K562 (cell line): Measurements from ENCODE around the gene CRACDL. TPM values are rescaled to one million over a fixed set of nuclear protein-coding genes. Genes with fewer than 3 reads are reported as not detected.

ENCODE experiments used
- ATAC-seq: fragments of 200-7000 bp; cut with Tn5 transposase; 3 replicates; pipeline ENCODE4 v1.9.1; 2020; ENCODE audit warnings: moderate library complexity
- BruUV-seq: library from RNA; stranded (reverse); fragments of 400-500 nt; replicated peaks from 2 replicates; lab custom pipeline; 2021; lab: Mats Ljungman, UMichigan
- CTCF ChIA-PET: fragments of 300-600 bp; formaldehyde crosslinking; extraction: SDS; loops from one replicate; lab custom pipeline; 2021; ENCODE audit warnings: low intra/inter-chr PET ratio; lab: Yijun Ruan, JAX
- POLR2A ChIA-PET: fragments of 300-600, 350-650 bp; sonication (Branson Sonifier 250); formaldehyde crosslinking; extraction: SDS; loops from one replicate; lab custom pipeline; 2021; ENCODE audit warnings: antibody characterized with exemption, inconsistent platforms; lab: Yijun Ruan, JAX
- DNase-seq, 4 experiments: peaks; one replicate each; pipeline versions ENCODE4 v3.0.0 to v3.0.0-alpha.2; 2011 to 2018; ENCODE audit warnings: low spot score in 3 of 4, mixed read lengths in 3 of 4; ENCODE audit errors: extremely low read depth in 1 of 4
- FAIRE-seq: peaks from 2 replicates; lab custom pipeline; 2011; peaks lifted over from hg19 to GRCh38; lab: Jason Lieb, UNC
- H2AFZ ChIP-seq: 2 replicates; pipeline ENCODE4 v1.6.0; 2011; ENCODE audit warnings: low read depth, low read length, control low read depth, inconsistent platforms
- H3K27ac ChIP-seq: fragments of 200-600 bp; 3 replicates; pipeline ENCODE4 v1.8.0; 2011; ENCODE audit warnings: low read depth, mild to moderate bottlenecking, control low read depth, inconsistent platforms, low read length, moderate library complexity, mixed read lengths; ENCODE audit errors: extremely low read depth
- H3K27me3 ChIP-seq, 2 experiments: fragments of 300-600 bp in 1 of 2; 2 replicates in 1 of 2; 3 replicates in 1 of 2; pipeline versions ENCODE4 v1.6.0 to v1.8.0; 2011; ENCODE audit warnings: inconsistent platforms in 2 of 2, low read length in 2 of 2, mild to moderate bottlenecking in 1 of 2, mixed read lengths in 1 of 2, moderate library complexity in 1 of 2; ENCODE audit not compliant: control insufficient read depth in 2 of 2, insufficient read depth in 2 of 2
- H3K36me3 ChIP-seq: fragments of 300-600 bp; 3 replicates; pipeline ENCODE4 v1.8.0; 2011; ENCODE audit warnings: mild to moderate bottlenecking, low read length, inconsistent platforms; ENCODE audit not compliant: control insufficient read depth, insufficient read depth
- H3K4me1 ChIP-seq, 2 experiments: fragments of 200-600 bp in 1 of 2; replicated peaks in 1 of 2; 2 replicates in 1 of 2; 3 replicates in 1 of 2; pipeline versions ENCODE4 v1.5.1 to v1.8.0; 2011; ENCODE audit warnings: inconsistent platforms in 2 of 2, low read length in 2 of 2, mild to moderate bottlenecking in 1 of 2, mixed read lengths in 1 of 2, moderate library complexity in 1 of 2; ENCODE audit not compliant: control insufficient read depth in 2 of 2, insufficient read depth in 2 of 2
- H3K4me2 ChIP-seq: 2 replicates; pipeline ENCODE4 v1.6.1; 2011; ENCODE audit warnings: low read length, control low read depth, inconsistent platforms, mixed read lengths; ENCODE audit not compliant: insufficient read depth
- H3K4me3 ChIP-seq: fragments of 200-600 bp; sonication (generic), shearing (Covaris generic); 2 replicates; pipeline ENCODE4 v1.5.1; 2016; ENCODE audit warnings: control low read depth, inconsistent platforms
- H3K79me2 ChIP-seq: fragments of 200-600 bp; 3 replicates; pipeline ENCODE4 v1.8.0; 2011; ENCODE audit warnings: low read length, inconsistent platforms; ENCODE audit not compliant: control insufficient read depth, insufficient read depth
- H3K9ac ChIP-seq, 2 experiments: 2 replicates each; pipeline versions ENCODE4 v1.6.0 to v1.6.1; 2011; ENCODE audit warnings: low read depth in 2 of 2, low read length in 2 of 2, control low read depth in 1 of 2, inconsistent platforms in 1 of 2, mild to moderate bottlenecking in 1 of 2, mixed read lengths in 1 of 2; ENCODE audit not compliant: insufficient read depth in 1 of 2
- H3K9me1 ChIP-seq: one replicate; pipeline ENCODE4 v1.6.0; 2011; ENCODE audit warnings: inconsistent platforms, mild to moderate bottlenecking, low read length, moderate library complexity; ENCODE audit not compliant: control insufficient read depth, insufficient read depth
- H3K9me3 ChIP-seq: replicated peaks from 2 replicates; pipeline ENCODE4 v1.5.1; 2011; ENCODE audit warnings: low read depth, low read length, inconsistent platforms; ENCODE audit not compliant: control insufficient read depth, insufficient read depth
- H4K20me1 ChIP-seq: replicated peaks from 2 replicates; pipeline ENCODE4 v1.6.1; 2011; ENCODE audit warnings: low read length, inconsistent platforms, mixed read lengths; ENCODE audit not compliant: control insufficient read depth, insufficient read depth
- ARID4B ChIP-seq: sonication (generic); formaldehyde crosslinking; IDR thresholded peaks from 2 replicates; pipeline ENCODE4 v1.8.0; 2022; ENCODE audit warnings: mild to moderate bottlenecking, missing genetic modification reagents
- ATF3 ChIP-seq, 2 experiments: fragments of 450-650 bp in 1 of 2; sonication (generic) in 1 of 2; formaldehyde crosslinking in 1 of 2; IDR thresholded peaks in 1 of 2; conservative IDR thresholded peaks in 1 of 2; 2 replicates each; pipeline versions ENCODE4 v1.6.1 to v1.8.1; 2016 to 2023; ENCODE audit warnings: mild to moderate bottlenecking in 2 of 2, moderate library complexity in 2 of 2, inconsistent platforms in 1 of 2, missing genetic modification reagents in 1 of 2
- GATAD2A ChIP-seq: fragments of 450-650 bp; IDR thresholded peaks from 2 replicates; pipeline ENCODE4 v1.6.1; 2017
- HNRNPH1 ChIP-seq: fragments of 200-400 bp; formaldehyde crosslinking; optimal IDR thresholded peaks from 2 replicates; pipeline ENCODE3; 2017; ENCODE audit warnings: low read depth, mild to moderate bottlenecking, low read length, moderate library complexity
- IRF9 ChIP-seq: fragments of 450-650 bp; IDR thresholded peaks from 2 replicates; pipeline ENCODE4 v1.6.1; 2016; ENCODE audit warnings: missing biosample characterization, missing genetic modification characterization
- JUNB ChIP-seq: fragments of 450-650 bp; formaldehyde crosslinking; conservative IDR thresholded peaks from 2 replicates; pipeline ENCODE4 v1.4.0; 2020; ENCODE audit warnings: mild to moderate bottlenecking
- MLLT1 ChIP-seq, 2 experiments: fragments of 450-650 bp; IDR thresholded peaks; 2 replicates each; pipeline ENCODE4 v1.6.1; 2016
- PTRF ChIP-seq: fragments of 450-650 bp; IDR thresholded peaks from 2 replicates; pipeline ENCODE4 v1.6.1; 2016; ENCODE audit warnings: mild to moderate bottlenecking, missing genetic modification characterization, missing compliant biosample characterization
- RBM39 ChIP-seq: fragments of 200-400 bp; formaldehyde crosslinking; optimal IDR thresholded peaks from 2 replicates; pipeline ENCODE3; 2018; ENCODE audit warnings: low read depth, low read length
- SAFB ChIP-seq: fragments of 200-400 bp; formaldehyde crosslinking; IDR thresholded peaks from 2 replicates; pipeline ENCODE4 v1.6.1; 2017; ENCODE audit warnings: low read depth, low read length, borderline replicate concordance
- ZKSCAN8 ChIP-seq: fragments of 200-800 bp; sonication (Bioruptor generic); IDR thresholded peaks from 2 replicates; pipeline ENCODE4 v1.6.1; 2016; ENCODE audit warnings: missing genetic modification characterization, missing compliant biosample characterization
- ZNF146 ChIP-seq: IDR thresholded peaks from one replicate; pipeline ENCODE4 v1.6.1; 2018; ENCODE audit warnings: missing compliant biosample characterization; ENCODE audit not compliant: unreplicated experiment
- ZNF212 ChIP-seq: fragments of 450-650 bp; formaldehyde crosslinking; IDR thresholded peaks from 2 replicates; pipeline ENCODE4 v1.4.0; 2020; ENCODE audit warnings: mild to moderate bottlenecking
- ZNF75A ChIP-seq: fragments of 450-650 bp; formaldehyde crosslinking; IDR thresholded peaks from 2 replicates; pipeline ENCODE4 v1.4.0; 2020; ENCODE audit warnings: mild to moderate bottlenecking
- WGBS: fragments of 100-300 bp; shearing (Covaris generic); methylation state at CpG from one replicate; pipeline ENCODE4 v1.1.6; 2016; ENCODE audit warnings: low coverage, mixed read lengths; ENCODE audit not compliant: insufficient coverage; ENCODE audit errors: missing lambda C conversion rate; 5-methylcytosine and 5-hydroxymethylcytosine counted together
- in situ Hi-C: fragments of 300-500 bp; cut with MboI; formaldehyde crosslinking; loops from 4 replicates; pipeline ENCODE4 v1.15.0; 2018; ENCODE audit warnings: inconsistent platforms, mixed read lengths
- intact Hi-C: fragments of 100-400 bp; cut with micrococcal nuclease; formaldehyde crosslinking; loops from 2 replicates; pipeline ENCODE4 v1.14.2; 2022
- polyA plus RNA-seq, 8 experiments: library from polyadenylated mRNA; depleted of rRNA in 4 of 8; stranded (reverse) in 5 of 8; unstranded in 3 of 8; fragments of >200 nt; fragmentation: Nextera tagmentation in 2 of 8; fragmentation: Illumina TruSeq in 1 of 8; extraction: Ambion mirVana in 2 of 8; extraction: Trizol in 1 of 8; gene quantifications; 2 replicates each; pipeline versions ENCODE4 v1.2.1 to v1.2.3, GENCODE V29; 2011 to 2014; ENCODE audit warnings: inconsistent platforms in 1 of 8, missing spikeins in 1 of 8
- total RNA-seq, 7 experiments: library from RNA; depleted of rRNA in 6 of 7; stranded (reverse); fragments of >200 nt in 6 of 7; fragmentation: Illumina TruSeq in 2 of 7; extraction: Trizol in 2 of 7; gene quantifications; 2 replicates each; pipeline versions ENCODE4 v1.2.1 to v1.2.3, GENCODE V29; 2011 to 2021; ENCODE audit warnings: low replicate concordance in 1 of 7

Gene CRACDL
- total and polyA plus RNA-seq, 9 of the 15 experiments (the other 6 are each of a cell fraction or from before 2014, with no cell fraction given), result not detected

GRCh38 chr2:98763209-98763951 lies 172.6 kb downstream of the CRACDL start:
- WGBS, result 0% methylated on average over 5 of the region's 6 CpGs
- H3K9ac ChIP-seq, result no peak overlapping the region
- POLR2A ChIA-PET, result interaction anchor here (0.6 to 1.1 kb wide), 2 partner anchors 14 to 896 kb away, joined by 3 read pairs; no protein-coding TSS in a partner anchor
- CTCF ChIA-PET, result no interaction called here
- no peaks in the 10 kb centered on the region for H3K4me1 ChIP-seq
- H3K4me3 ChIP-seq, result no peak overlapping the region
- H3K27ac ChIP-seq, result no peak overlapping the region
- intact Hi-C loops (no loop called here), in situ Hi-C loops (no loop called here)
- H2AFZ ChIP-seq, result no peak overlapping the region
- DNase-seq (no peak), ATAC-seq (no peak), FAIRE-seq (no peak)
- H3K36me3 ChIP-seq, result no peaks in the 10 kb centered on the region
- peaks cover 2 to 43% of the 10 kb centered on the region in 2 experiments; a peak in 4 of 5 replicates for H3K27me3 ChIP-seq
- no peak overlapping the region for H3K4me2 ChIP-seq
- no peaks in the 10 kb centered on the region for H3K9me3 ChIP-seq
- H3K9me1 ChIP-seq, result no peaks in the 10 kb centered on the region
- H4K20me1 ChIP-seq, result no peaks in the 10 kb centered on the region; the same call in 1 of the 2 replicates
- no TSS peak for BruUV-seq
- no peaks in the 10 kb centered on the region for H3K79me2 ChIP-seq
- TF ChIP-seq SAFB, result no peak
- no peak for TF ChIP-seq HNRNPH1
- TF ChIP-seq ARID4B (CRISPR knock-in tag), result no peak
- TF ChIP-seq ZNF212 (CRISPR knock-in tag), result no peak
- TF ChIP-seq PTRF, result no peak
- no peak for TF ChIP-seq GATAD2A
- no peak for TF ChIP-seq MLLT1 (IDR thresholded peaks at IDR 0.05)
- TF ChIP-seq ZKSCAN8 (CRISPR knock-in tag), result no peak
- TF ChIP-seq IRF9 (tag), result no peak
- no peak for TF ChIP-seq ZNF75A (CRISPR knock-in tag)
- TF ChIP-seq ATF3 (IDR thresholded peaks at IDR 0.05), result no peak
- TF ChIP-seq ATF3 (CRISPR knock-in tag; conservative IDR thresholded peaks at IDR 0.05), result no peak
- TF ChIP-seq RBM39, result no peak
- TF ChIP-seq JUNB (CRISPR knock-in tag), result no peak
- no peak for TF ChIP-seq ZNF146
